Measurements from ENCODE around the gene DNAJC24. TPM values are rescaled to one million over a fixed set of nuclear protein-coding genes. Genes with fewer than 3 reads are reported as not detected.

DNAJC24 gene
- total and polyA plus RNA-seq, 4 donors = 4.9 to 25.4 (median 9.7) TPM

DNA sequence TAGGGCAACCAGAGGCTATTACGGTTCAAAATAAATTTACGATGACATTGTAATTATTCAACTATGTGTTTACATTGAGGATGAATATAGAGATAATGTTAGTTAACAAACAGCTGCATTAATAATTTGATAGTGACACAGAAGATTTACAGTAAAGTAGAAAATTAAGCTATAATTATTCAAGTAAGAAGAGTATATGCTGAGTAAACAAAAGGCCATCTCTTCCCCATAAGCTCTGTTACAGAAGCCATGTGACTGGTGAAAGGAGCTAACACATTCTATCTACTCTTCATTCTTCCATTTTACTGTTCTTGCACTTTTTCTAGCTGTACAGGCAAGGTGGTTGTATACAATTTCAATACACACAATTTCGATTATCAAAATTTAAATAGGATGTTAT lies 85.5 kb downstream of the DNAJC24 start:
- H3K27ac ChIP-seq (ENCODE audit: low read depth in 1 of 2, low read length in 1 of 2) = no peak overlapping the region
- no peak for ATAC-seq (ENCODE audit: insufficient read depth, low FRiP score)
- H3K4me1 ChIP-seq (ENCODE audit: control insufficient read depth in 5 of 5, insufficient read depth in 5 of 5, low read length in 5 of 5) = no peaks in the 10 kb centered on the region
- H3K9me3 ChIP-seq (ENCODE audit: control insufficient read depth in 4 of 4, insufficient read depth in 3 of 4, low read length in 3 of 4) = no peaks in the 10 kb centered on the region
- WGBS, 2 donors = 92% methylated on average over 3 of the region's 3 CpGs
- peaks cover 0 to 6% (median 2%) of the 10 kb centered on the region in 4 donors for H3K36me3 ChIP-seq (ENCODE audit: control insufficient read depth in 4 of 4, insufficient read depth in 4 of 4, low read length in 4 of 4)
- no peak overlapping the region for H3K4me3 ChIP-seq
- DNase-seq = no peak
- H3K9ac ChIP-seq (ENCODE audit: insufficient read depth in 1 of 2, low read length in 2 of 2) = no peak overlapping the region
- no peaks in the 10 kb centered on the region for H3K27me3 ChIP-seq (ENCODE audit: control insufficient read depth in 3 of 3, insufficient read depth in 3 of 3, low read length in 2 of 3)
- TF ChIP-seq, protein P1, sequence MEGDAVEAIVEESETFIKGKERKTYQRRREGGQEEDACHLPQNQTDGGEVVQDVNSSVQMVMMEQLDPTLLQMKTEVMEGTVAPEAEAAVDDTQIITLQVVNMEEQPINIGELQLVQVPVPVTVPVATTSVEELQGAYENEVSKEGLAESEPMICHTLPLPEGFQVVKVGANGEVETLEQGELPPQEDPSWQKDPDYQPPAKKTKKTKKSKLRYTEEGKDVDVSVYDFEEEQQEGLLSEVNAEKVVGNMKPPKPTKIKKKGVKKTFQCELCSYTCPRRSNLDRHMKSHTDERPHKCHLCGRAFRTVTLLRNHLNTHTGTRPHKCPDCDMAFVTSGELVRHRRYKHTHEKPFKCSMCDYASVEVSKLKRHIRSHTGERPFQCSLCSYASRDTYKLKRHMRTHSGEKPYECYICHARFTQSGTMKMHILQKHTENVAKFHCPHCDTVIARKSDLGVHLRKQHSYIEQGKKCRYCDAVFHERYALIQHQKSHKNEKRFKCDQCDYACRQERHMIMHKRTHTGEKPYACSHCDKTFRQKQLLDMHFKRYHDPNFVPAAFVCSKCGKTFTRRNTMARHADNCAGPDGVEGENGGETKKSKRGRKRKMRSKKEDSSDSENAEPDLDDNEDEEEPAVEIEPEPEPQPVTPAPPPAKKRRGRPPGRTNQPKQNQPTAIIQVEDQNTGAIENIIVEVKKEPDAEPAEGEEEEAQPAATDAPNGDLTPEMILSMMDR (IDR thresholded peaks at IDR 0.05; ENCODE audit: control extremely low read depth, extremely low read depth) = no peak

DNA sequence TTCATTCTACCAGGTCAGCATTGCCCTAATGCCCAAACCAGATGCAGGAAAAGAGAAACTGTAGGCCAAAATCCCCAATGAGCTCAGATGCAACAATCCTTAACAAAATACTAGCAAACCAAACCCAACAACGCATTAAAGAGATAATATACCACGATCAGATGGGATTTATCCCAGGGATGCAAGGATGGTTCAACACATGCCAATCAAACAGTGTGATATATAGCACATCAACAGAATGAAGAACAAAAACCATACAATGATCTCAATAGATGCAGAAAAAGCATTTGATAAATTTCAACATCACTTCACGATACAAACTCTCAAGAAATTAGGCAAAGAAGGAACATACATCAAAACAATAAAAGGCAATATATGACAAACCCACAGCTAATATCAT lies 94.8 kb downstream of the DNAJC24 start:
- ATAC-seq (ENCODE audit: insufficient read depth, low FRiP score) = no peak
- Histone ChIP-seq H3K9me3 (ENCODE audit: control insufficient read depth in 4 of 4, insufficient read depth in 3 of 4, low read length in 3 of 4) (peaks cover 0 to 10% (median 4%) of the 10 kb centered on the region in 4 donors), H3K4me1 (ENCODE audit: control insufficient read depth in 5 of 5, insufficient read depth in 5 of 5, low read length in 5 of 5) (peaks cover 0 to 1% (median 0%) of the 10 kb centered on the region in 5 donors), H3K4me3 (no peak overlapping the region), H3K9ac (ENCODE audit: insufficient read depth in 1 of 2, low read length in 2 of 2) (no peak overlapping the region), H3K27ac (ENCODE audit: low read depth in 1 of 2, low read length in 1 of 2) (no peak overlapping the region), H3K36me3 (ENCODE audit: control insufficient read depth in 4 of 4, insufficient read depth in 4 of 4, low read length in 4 of 4) (peaks cover 0 to 13% (median 4%) of the 10 kb centered on the region in 4 donors), H3K27me3 (ENCODE audit: control insufficient read depth in 3 of 3, insufficient read depth in 3 of 3, low read length in 2 of 3) (no peaks in the 10 kb centered on the region)
- TF ChIP-seq, protein P1 (IDR thresholded peaks at IDR 0.05; ENCODE audit: control extremely low read depth, extremely low read depth) = no peak
- no peak for DNase-seq
- 97 to 100% methylated on average over 3 of the region's 3 CpGs for WGBS, 2 donors

DNA sequence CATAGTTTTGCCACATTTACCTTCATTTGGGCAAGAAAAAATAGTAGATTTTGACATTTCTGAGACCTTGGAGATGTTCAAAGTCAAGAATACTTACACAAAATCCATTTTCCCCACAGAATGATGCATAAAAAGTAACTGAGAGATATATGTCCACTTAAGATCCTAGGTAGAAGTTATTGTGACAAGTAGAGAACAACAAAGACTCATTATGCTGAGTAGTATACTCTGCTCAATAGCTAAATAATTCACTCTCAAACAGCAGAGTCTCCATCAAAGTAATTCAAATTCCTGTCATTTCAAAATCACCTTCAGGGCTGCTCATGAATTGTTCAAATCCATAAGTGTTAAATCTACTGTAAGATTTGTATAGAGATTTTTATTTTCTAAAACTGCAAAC lies 104.4 kb downstream of the DNAJC24 start:
- H3K27ac ChIP-seq (ENCODE audit: low read depth in 1 of 2, low read length in 1 of 2) = no peak overlapping the region
- DNase-seq (no peak), ATAC-seq (ENCODE audit: insufficient read depth, low FRiP score) (no peak)
- H3K4me1 ChIP-seq (ENCODE audit: control insufficient read depth in 5 of 5, insufficient read depth in 5 of 5, low read length in 5 of 5) = no peaks in the 10 kb centered on the region
- TF ChIP-seq, protein P1 (IDR thresholded peaks at IDR 0.05; ENCODE audit: control extremely low read depth, extremely low read depth) = no peak
- H3K36me3 ChIP-seq (ENCODE audit: control insufficient read depth in 4 of 4, insufficient read depth in 4 of 4, low read length in 4 of 4) = peaks cover 0 to 3% (median 1%) of the 10 kb centered on the region in 4 donors
- H3K27me3 ChIP-seq (ENCODE audit: control insufficient read depth in 3 of 3, insufficient read depth in 3 of 3, low read length in 2 of 3) = no peaks in the 10 kb centered on the region
- no peak overlapping the region for H3K4me3 ChIP-seq
- no peak overlapping the region for H3K9ac ChIP-seq (ENCODE audit: insufficient read depth in 1 of 2, low read length in 2 of 2)
- H3K9me3 ChIP-seq (ENCODE audit: control insufficient read depth in 4 of 4, insufficient read depth in 3 of 4, low read length in 3 of 4) = no peaks in the 10 kb centered on the region

DNA sequence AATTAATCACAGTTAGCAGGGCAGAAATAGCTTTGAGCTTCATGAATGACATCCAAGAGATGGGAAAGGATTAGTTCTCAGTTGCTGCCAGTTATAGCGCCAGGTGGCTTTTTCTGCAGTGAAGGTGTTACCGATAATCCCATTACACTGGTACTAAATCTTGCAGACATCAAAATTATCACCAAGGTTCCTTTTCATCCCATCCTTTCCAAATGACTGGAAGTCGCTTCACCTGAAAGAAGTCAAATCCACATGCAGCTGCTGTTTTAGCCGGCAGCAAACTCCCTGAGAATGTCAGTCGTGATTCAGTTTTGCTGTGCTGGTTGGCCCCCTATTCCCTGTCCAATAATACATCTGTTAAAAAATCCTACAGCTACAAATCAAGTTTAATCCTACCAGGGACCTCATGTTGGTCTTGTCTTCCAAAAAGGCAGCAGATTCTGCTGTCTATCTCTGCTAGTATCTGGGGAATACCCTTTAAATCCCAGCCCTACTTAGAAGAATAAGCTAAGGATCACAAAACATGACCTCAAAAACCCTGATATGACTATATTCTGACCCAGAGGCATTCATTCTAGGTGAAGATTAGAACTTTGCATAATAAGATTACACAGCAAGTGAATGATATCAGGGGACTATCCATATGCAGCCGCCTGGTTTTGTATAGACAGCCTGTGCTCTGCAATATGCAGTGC lies 108.0 kb downstream of the DNAJC24 start:
- TF ChIP-seq, protein P1 (IDR thresholded peaks at IDR 0.05; ENCODE audit: control extremely low read depth, extremely low read depth) = no peak
- no peak for DNase-seq
- no peak for ATAC-seq (ENCODE audit: insufficient read depth, low FRiP score)
- H3K9ac ChIP-seq (ENCODE audit: insufficient read depth in 1 of 2, low read length in 2 of 2) = no peak overlapping the region
- no peak overlapping the region for H3K27ac ChIP-seq (ENCODE audit: low read depth in 1 of 2, low read length in 1 of 2)
- no peaks in the 10 kb centered on the region for H3K4me1 ChIP-seq (ENCODE audit: control insufficient read depth in 5 of 5, insufficient read depth in 5 of 5, low read length in 5 of 5)
- H3K27me3 ChIP-seq (ENCODE audit: control insufficient read depth in 3 of 3, insufficient read depth in 3 of 3, low read length in 2 of 3) = no peaks in the 10 kb centered on the region
- no peaks in the 10 kb centered on the region for H3K9me3 ChIP-seq (ENCODE audit: control insufficient read depth in 4 of 4, insufficient read depth in 3 of 4, low read length in 3 of 4)
- no peaks in the 10 kb centered on the region for H3K36me3 ChIP-seq (ENCODE audit: control insufficient read depth in 4 of 4, insufficient read depth in 4 of 4, low read length in 4 of 4)
- H3K4me3 ChIP-seq = no peak overlapping the region
- WGBS, 2 donors = 93 to 95% methylated on average over 6 of the region's 6 CpGs
